Measurements from ENCODE around the gene FAP. TPM values are rescaled to one million over a fixed set of nuclear protein-coding genes. Genes with fewer than 3 reads are reported as not detected.

The FAP gene
- total and polyA plus RNA-seq, 2 donors (not counting 1 experiment from before 2014, with no cell fraction given) = not detected

- intact Hi-C loops (cut with micrococcal nuclease) = no loop called here
Measured at GRCh38 chr2:162202203-162202602, 41.0 kb downstream of the FAP start.

GRCh38 chr2:162200636-162201035 lies 42.6 kb downstream of the FAP start:
- H3K27me3 Mint-ChIP-seq = peaks cover 8% of the 10 kb centered on the region
- no peak overlapping the region for H3K4me3 ChIP-seq (ENCODE audit: control extremely low read depth in 1 of 5, extremely low read depth in 1 of 5, insufficient read depth in 1 of 5, low read depth in 2 of 5, low read length in 4 of 5)
- ChIA-PET CTCF (no interaction called here), POLR2A (no interaction called here)
- intact Hi-C loops (cut with micrococcal nuclease) = no loop called here
- no CpG with 5 or more reads among the region's 1 CpG for WGBS (ENCODE audit: insufficient coverage)
- ATAC-seq (ENCODE audit: low read depth) (no peak), DNase-seq (no peak)
- no peaks in the 10 kb centered on the region for H3K36me3 ChIP-seq (replicated peaks in 1 of 2; ENCODE audit: control extremely low read depth in 1 of 2, control insufficient read depth in 1 of 2, extremely low read depth in 1 of 2, insufficient read depth in 2 of 2, low read length in 1 of 2)
- H3K27ac Mint-ChIP-seq = no peak overlapping the region
- no peaks in the 10 kb centered on the region for H3K4me1 ChIP-seq (ENCODE audit: control insufficient read depth in 2 of 2, insufficient read depth in 2 of 2, low read length in 2 of 2)
- no peaks in the 10 kb centered on the region for H3K79me2 ChIP-seq (ENCODE audit: control insufficient read depth, insufficient read depth, low read length)
- H3K4me3 Mint-ChIP-seq = no peak overlapping the region
- H3K4me2 ChIP-seq (replicated peaks; ENCODE audit: low read depth, low read length, poor library complexity, severe bottlenecking) = no peak overlapping the region
- no peaks in the 10 kb centered on the region for H4K20me1 ChIP-seq (ENCODE audit: control insufficient read depth, insufficient read depth, low read length, poor library complexity, severe bottlenecking)
- no peak overlapping the region for H3K27ac ChIP-seq (ENCODE audit: low read length in 2 of 2)
- H2AFZ ChIP-seq (ENCODE audit: insufficient read depth, low read depth, low read length, poor library complexity, severe bottlenecking) = no peak overlapping the region
- H3K27me3 ChIP-seq (replicated peaks in 1 of 4; ENCODE audit: control extremely low read depth in 1 of 4, control insufficient read depth in 3 of 4, insufficient read depth in 4 of 4, low read length in 3 of 4) = no peaks in the 10 kb centered on the region
- H3K9ac ChIP-seq (ENCODE audit: low read length) = no peak overlapping the region
- no peaks in the 10 kb centered on the region for H3K9me3 Mint-ChIP-seq (ENCODE audit: insufficient read depth)
- no peaks in the 10 kb centered on the region for H3K9me3 ChIP-seq (ENCODE audit: control extremely low read depth in 1 of 3, control insufficient read depth in 2 of 3, insufficient read depth in 1 of 3, low read length in 2 of 3)
- no peak for TF ChIP-seq EZH2 (IDR thresholded peaks at IDR 0.05; ENCODE audit: borderline replicate concordance, insufficient read depth, low read depth, low read length, poor library complexity, severe bottlenecking)
- TF ChIP-seq, protein P1, sequence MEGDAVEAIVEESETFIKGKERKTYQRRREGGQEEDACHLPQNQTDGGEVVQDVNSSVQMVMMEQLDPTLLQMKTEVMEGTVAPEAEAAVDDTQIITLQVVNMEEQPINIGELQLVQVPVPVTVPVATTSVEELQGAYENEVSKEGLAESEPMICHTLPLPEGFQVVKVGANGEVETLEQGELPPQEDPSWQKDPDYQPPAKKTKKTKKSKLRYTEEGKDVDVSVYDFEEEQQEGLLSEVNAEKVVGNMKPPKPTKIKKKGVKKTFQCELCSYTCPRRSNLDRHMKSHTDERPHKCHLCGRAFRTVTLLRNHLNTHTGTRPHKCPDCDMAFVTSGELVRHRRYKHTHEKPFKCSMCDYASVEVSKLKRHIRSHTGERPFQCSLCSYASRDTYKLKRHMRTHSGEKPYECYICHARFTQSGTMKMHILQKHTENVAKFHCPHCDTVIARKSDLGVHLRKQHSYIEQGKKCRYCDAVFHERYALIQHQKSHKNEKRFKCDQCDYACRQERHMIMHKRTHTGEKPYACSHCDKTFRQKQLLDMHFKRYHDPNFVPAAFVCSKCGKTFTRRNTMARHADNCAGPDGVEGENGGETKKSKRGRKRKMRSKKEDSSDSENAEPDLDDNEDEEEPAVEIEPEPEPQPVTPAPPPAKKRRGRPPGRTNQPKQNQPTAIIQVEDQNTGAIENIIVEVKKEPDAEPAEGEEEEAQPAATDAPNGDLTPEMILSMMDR (IDR thresholded peaks at IDR 0.05) = no peak
- no peaks in the 10 kb centered on the region for H3K4me1 Mint-ChIP-seq

More at GRCh38 chr2:162202203-162202602, 41.0 kb downstream of the FAP start:
- TF ChIP-seq EZH2 (IDR thresholded peaks at IDR 0.05; ENCODE audit: borderline replicate concordance, insufficient read depth, low read depth, low read length, poor library complexity, severe bottlenecking) = no peak
- TF ChIP-seq, protein P1 (IDR thresholded peaks at IDR 0.05) = no peak
- Histone ChIP-seq H3K36me3 (replicated peaks in 1 of 2; ENCODE audit: control extremely low read depth in 1 of 2, control insufficient read depth in 1 of 2, extremely low read depth in 1 of 2, insufficient read depth in 2 of 2, low read length in 1 of 2) (no peaks in the 10 kb centered on the region), H3K27me3 (replicated peaks in 1 of 4; ENCODE audit: control extremely low read depth in 1 of 4, control insufficient read depth in 3 of 4, insufficient read depth in 4 of 4, low read length in 3 of 4) (no peaks in the 10 kb centered on the region), H4K20me1 (ENCODE audit: control insufficient read depth, insufficient read depth, low read length, poor library complexity, severe bottlenecking) (no peaks in the 10 kb centered on the region), H3K4me2 (replicated peaks; ENCODE audit: low read depth, low read length, poor library complexity, severe bottlenecking) (no peak overlapping the region), H2AFZ (ENCODE audit: insufficient read depth, low read depth, low read length, poor library complexity, severe bottlenecking) (no peak overlapping the region), H3K4me3 (ENCODE audit: control extremely low read depth in 1 of 5, extremely low read depth in 1 of 5, insufficient read depth in 1 of 5, low read depth in 2 of 5, low read length in 4 of 5) (no peak overlapping the region), H3K9me3 (ENCODE audit: control extremely low read depth in 1 of 3, control insufficient read depth in 2 of 3, insufficient read depth in 1 of 3, low read length in 2 of 3) (no peaks in the 10 kb centered on the region), H3K27ac (ENCODE audit: low read length in 2 of 2) (no peak overlapping the region), H3K4me1 (ENCODE audit: control insufficient read depth in 2 of 2, insufficient read depth in 2 of 2, low read length in 2 of 2) (no peaks in the 10 kb centered on the region), H3K9ac (ENCODE audit: low read length) (no peak overlapping the region), H3K79me2 (ENCODE audit: control insufficient read depth, insufficient read depth, low read length) (no peaks in the 10 kb centered on the region)
- CTCF ChIA-PET = no interaction called here
- H3K4me3 Mint-ChIP-seq = no peak overlapping the region
- ATAC-seq (ENCODE audit: low read depth) = no peak
- peaks cover 8% of the 10 kb centered on the region for H3K27me3 Mint-ChIP-seq
- POLR2A ChIA-PET = no interaction called here
- DNase-seq = no peak
- H3K9me3 Mint-ChIP-seq (ENCODE audit: insufficient read depth) = no peaks in the 10 kb centered on the region
- no peak overlapping the region for H3K27ac Mint-ChIP-seq
- no peaks in the 10 kb centered on the region for H3K4me1 Mint-ChIP-seq
